SK-N-SH (cell line): ENCODE results near the gene OR51I1. TPM values are rescaled to one million over a fixed set of nuclear protein-coding genes. Genes with fewer than 3 reads are reported as not detected.

Source experiments
- polyA plus RNA-seq, 3 experiments: library from polyadenylated mRNA; depleted of rRNA; stranded (reverse); fragments of >200 nt; gene quantifications; 2 replicates each; pipeline ENCODE4 v1.2.3, GENCODE V29; 2012

The OR51I1 gene
- polyA plus RNA-seq, 1 of the 3 experiments (the other 2 are of a cell fraction): not detected

Other genes with a start within 250 kb of the OR51I1 start
- not detected in 2 replicates for gene OR51V1, start 240.8 kb downstream of the OR51I1 start, polyA plus RNA-seq (2012; rRNA removed)
- gene HBB, start 214.4 kb downstream of the OR51I1 start, polyA plus RNA-seq (2012; rRNA removed): not detected in 2 replicates
- not detected in 2 replicates for gene HBD, start 207.0 kb downstream of the OR51I1 start, polyA plus RNA-seq (2012; rRNA removed)
- not detected in 2 replicates for gene HBG1, start 191.7 kb downstream of the OR51I1 start, polyA plus RNA-seq (2012; rRNA removed)
- 0.33 TPM in 1 of 2 replicates, not detected in the other for gene HBG2, start 186.7 kb downstream of the OR51I1 start, polyA plus RNA-seq (2012; rRNA removed)
- gene HBE1, start 171.6 kb downstream of the OR51I1 start, polyA plus RNA-seq (2012; rRNA removed): 2.4 TPM in 2 replicates
- gene OR51B4, start 139.6 kb downstream of the OR51I1 start, polyA plus RNA-seq (2012; rRNA removed): 0.07 and 0.29 TPM in 2 replicates
- not detected in 2 replicates for gene OR51B2, start 117.2 kb downstream of the OR51I1 start, polyA plus RNA-seq (2012; rRNA removed)
- gene OR51B5, start 98.0 kb downstream of the OR51I1 start, polyA plus RNA-seq (2012; rRNA removed): 0.15 and 0.29 TPM in 2 replicates
- gene OR51B6, start 90.0 kb downstream of the OR51I1 start, polyA plus RNA-seq (2012; rRNA removed): not detected in 2 replicates
- gene OR51M1, start 57.7 kb downstream of the OR51I1 start, polyA plus RNA-seq (2012; rRNA removed): not detected in 2 replicates
- gene OR51Q1, start 19.4 kb downstream of the OR51I1 start, polyA plus RNA-seq (2012; rRNA removed): not detected in 2 replicates
- not detected in 2 replicates for gene OR51I2, start 7.8 kb upstream of the OR51I1 start, polyA plus RNA-seq (2012; rRNA removed)
- gene OR52D1, start 47.2 kb upstream of the OR51I1 start, polyA plus RNA-seq (2012; rRNA removed): not detected in 2 replicates
- not detected in 2 replicates for gene UBQLN3, start 68.4 kb upstream of the OR51I1 start, polyA plus RNA-seq (2012; rRNA removed)
- gene UBQLNL, start 75.2 kb upstream of the OR51I1 start, polyA plus RNA-seq (2012; rRNA removed): 0.03 and 0.10 TPM in 2 replicates
- gene OR52H1, start 107.0 kb upstream of the OR51I1 start, polyA plus RNA-seq (2012; rRNA removed): not detected in 2 replicates
- gene OR52B6, start 139.4 kb upstream of the OR51I1 start, polyA plus RNA-seq (2012; rRNA removed): not detected in 2 replicates
- gene TRIM6, start 155.1 kb upstream of the OR51I1 start, polyA plus RNA-seq (2012; rRNA removed): 0.46 and 0.94 TPM in 2 replicates
- gene TRIM34, start 183.5 kb upstream of the OR51I1 start, polyA plus RNA-seq (2012; rRNA removed): 3.2 and 4.6 TPM in 2 replicates
- 22.9 and 29.4 TPM in 2 replicates for gene TRIM5, start 243.6 kb upstream of the OR51I1 start, polyA plus RNA-seq (2012; rRNA removed)
- gene TRIM22, start 248.3 kb upstream of the OR51I1 start, polyA plus RNA-seq (2012; rRNA removed): 47.1 and 80.4 TPM in 2 replicates